ENCODE measurements around the gene SORBS2.

- TF ChIP-seq CTCF (IDR thresholded peaks at IDR 0.05) (no peak), EP300 (IDR thresholded peaks at IDR 0.05) (no peak), POLR2AphosphoS5 (IDR thresholded peaks at IDR 0.05) (no peak), POLR2A (IDR thresholded peaks at IDR 0.05) (no peak)
Observed at GRCh38 chr4:185624259-185624589, 187.8 kb downstream of the SORBS2 start.

Measured in gastroesophageal sphincter (tissue), 3 donors.